Measurements from ENCODE around the gene DLX3.
A peak's percentile ranks its signal among the peaks of the same experiment; 100 is the strongest.

The DLX3 gene

DNA sequence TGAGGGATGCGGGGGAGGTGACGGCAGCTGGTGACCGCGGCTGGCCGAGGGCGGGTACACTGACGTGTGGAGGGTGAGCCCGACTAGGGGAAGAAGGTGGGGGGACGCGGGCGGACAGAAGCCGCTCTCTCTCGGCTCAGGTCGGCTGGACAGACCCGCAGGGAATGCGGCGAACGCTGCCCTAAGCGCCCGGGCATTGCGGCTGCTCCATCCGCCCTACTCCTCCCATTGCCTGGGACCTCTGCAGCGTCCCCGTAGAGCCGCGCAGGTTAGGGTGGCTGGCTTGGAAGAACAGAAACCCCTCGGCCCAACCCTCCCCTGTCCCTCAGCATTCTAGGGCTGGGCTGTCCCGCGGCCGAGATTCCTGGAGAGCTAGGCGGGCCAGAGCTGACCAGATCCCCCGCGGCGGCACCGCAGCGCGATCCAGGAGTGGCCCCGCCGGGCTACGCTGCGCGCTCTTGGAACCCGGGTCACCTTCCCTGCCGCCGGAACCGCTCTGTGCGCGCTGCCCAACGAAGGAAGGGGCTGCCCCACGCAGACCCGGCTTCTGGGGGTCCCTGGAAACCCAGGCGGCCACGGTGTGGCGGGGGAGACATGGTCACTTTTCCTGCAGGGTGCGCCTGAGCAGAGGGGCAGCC lies 23.1 kb downstream of the DLX3 start:
- DNase-seq = no peak

DNA sequence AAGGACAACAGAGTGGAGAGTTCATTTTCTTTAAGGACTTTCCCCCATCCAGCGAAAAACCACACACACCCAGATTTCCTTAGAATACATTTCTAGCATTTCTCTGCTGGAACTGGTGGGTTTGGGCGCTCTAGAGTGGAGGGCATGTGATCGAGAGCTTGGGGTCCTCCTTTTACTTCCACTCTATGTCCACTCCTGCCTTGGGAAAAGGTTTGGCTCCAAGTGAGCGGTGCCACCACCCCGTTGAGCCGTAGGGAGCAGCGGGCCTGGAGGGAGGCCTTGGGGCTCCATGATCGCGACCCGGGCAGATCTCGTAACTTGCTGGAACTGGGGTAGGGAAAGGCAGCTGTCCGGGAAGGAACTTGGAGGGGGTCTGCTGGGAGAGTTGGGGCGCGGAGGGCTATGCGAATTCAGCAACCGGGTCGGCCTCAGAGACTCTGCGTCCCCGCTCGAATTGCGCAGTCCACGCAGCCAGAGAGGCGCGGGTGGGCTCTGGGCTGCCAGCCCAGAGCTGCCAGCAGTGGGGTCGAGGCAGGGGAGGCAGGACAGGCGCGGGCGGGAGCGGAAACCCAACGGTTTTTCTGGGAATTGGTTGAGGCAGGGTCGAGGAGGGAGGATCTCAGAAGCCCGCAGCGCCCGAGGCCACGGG lies 23.7 kb downstream of the DLX3 start:
- DNase-seq = no peak

DNA sequence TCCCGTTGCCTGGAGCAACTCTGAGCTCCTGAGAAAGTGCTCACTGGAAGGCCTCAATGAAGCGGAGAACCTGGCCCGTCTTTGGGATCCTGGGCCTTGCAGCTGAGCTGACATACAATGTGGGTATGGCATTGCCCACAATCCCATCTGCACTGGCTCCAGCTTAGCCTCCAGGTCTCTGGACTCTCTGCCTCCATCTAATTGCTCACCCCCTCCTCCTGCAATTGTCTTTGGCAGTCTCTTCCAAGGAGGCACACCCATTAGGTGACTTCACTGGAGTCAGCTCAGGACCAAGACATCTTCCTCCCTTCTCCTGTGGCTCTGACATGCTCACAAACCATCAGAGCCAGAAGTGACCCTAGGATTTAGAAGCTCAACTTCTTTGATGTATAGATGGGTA lies 24.5 kb downstream of the DLX3 start:
- DNase-seq = no peak

DNA sequence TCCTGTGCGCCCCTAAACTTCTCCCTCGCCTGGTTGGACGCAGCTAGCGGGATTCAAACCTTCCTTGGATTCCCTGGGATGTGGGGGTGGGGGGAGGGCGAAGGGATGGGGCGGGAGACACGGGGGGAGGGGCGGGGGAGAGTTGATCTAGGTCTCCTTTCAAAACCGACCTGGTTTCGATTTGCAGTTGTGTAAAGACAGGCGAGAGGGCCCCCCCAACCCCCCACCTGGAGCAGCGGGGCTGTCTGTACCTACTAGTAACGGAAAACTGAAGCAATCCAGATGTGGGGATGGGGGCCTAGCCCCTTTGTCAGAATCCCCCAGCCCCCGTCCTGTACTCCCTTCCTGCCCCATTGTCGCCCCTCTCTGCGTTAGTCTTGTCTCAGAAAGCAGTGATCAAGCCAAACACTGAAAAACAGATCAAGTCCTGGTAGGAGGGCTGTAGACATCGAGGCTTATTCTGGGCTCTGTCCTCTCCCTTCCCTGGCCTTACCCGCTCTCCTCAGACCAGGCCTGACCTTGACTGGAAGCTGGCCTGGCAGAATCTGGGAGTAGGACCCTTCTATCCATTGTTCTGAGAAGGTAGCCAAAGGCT lies 25.1 kb downstream of the DLX3 start:
- no peak for DNase-seq

DNA sequence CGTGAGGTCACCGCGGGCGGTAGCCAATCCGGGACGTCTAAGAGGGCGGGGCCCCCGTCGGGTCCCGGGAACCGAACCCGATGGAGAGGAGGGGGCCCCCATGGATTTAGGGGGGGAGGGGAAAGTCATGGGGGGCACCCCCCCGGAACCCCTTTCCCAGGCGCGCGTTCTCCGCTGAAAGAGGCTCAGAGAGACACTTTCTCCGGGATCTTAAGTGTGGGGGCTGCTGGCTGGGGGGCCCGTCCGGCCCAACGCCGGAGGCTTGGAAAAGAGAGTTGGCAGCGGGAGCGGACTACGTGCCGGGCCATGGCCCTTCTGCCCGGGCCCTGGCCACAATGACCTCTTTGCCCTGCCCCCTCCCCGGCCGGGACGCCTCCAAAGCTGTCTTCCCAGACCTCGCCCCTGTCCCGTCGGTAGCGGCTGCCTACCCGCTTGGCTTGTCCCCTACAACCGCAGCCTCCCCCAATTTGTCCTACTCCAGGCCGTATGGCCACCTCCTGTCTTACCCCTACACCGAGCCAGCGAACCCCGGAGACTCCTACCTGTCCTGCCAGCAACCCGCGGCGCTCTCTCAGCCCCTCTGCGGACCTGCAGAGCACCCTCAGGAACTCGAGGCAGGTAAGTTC lies 25.8 kb downstream of the DLX3 start, which contains the start of gene DLX4:
Gene DLX4, plus strand, starts transcription at position 57 of the 626 bp plus-strand sequence. Its CDS starts 279 bp downstream, at position 336.
- no peak for DNase-seq

DNA sequence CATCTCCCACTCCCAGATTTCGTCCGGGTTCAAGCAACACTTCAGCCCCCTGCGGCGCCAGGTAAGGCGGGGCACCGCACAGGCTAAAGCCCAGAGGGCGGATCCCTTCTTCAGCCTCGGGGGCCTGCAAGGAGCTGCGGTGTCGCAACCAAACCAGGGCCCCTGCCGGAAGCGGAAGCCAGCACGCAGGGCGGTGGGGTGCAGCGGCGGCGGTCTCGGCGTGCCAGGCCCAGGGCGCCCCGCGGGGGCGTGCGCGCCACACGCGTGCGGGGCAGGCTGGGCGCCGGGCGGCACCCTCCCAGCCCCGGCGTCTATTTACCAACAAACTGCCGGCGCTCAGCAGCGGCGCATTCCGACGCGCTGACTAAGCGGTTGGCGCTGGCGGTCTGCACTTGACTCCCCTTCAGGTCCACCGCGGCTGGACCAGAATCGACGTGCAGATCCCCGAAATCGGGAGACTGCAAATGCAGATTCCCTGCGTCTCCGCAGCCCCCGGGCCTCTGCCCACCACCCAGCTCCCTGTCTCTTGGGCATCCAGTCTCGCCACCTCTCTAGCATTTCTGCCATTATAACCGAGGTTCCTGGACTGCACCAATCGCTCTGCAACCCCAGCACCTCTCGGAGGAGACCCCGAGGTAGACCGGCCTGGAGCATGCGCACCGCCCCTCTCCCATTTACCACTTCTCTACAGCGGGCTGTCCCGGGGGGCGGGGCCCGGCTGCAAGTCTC lies 26.5 kb downstream of the DLX3 start:
- peak; percentile 56 for DNase-seq

DNA sequence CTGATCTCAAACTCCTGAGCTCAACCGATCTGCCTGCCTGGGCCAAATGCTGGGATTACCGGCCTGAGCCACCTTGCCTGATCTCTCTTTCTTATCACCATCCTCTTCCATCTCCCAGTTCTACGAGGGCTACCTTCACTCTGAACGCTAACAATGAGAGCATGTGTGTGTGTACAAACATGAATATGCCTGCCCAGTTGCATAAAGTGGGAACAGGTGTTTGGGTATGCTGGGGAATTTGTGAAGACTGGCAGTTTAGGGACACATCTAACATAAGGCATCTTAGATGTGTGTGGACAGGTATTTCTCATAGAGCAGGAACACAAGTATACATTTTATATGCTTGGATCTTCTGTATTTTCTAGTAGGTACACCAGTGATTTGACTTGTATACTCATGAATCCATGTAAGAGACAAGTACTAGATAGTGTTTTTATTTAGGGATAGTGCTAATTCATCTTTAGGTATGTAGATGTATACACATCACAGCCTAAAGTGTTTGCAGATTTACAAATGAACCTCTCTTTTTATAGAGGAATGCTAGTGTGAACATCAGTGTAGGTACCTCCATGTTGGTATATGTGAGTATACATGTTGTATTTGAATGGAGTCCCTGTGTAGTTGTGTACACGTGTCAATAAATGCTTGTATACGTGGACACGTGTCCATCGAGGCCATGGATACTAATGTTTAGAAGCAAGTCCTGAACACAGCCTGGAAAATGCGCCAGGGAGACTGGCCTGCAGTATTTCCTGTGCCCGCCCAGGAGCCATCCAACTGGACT lies 27.2 kb downstream of the DLX3 start:
- DNase-seq = no peak

DNA sequence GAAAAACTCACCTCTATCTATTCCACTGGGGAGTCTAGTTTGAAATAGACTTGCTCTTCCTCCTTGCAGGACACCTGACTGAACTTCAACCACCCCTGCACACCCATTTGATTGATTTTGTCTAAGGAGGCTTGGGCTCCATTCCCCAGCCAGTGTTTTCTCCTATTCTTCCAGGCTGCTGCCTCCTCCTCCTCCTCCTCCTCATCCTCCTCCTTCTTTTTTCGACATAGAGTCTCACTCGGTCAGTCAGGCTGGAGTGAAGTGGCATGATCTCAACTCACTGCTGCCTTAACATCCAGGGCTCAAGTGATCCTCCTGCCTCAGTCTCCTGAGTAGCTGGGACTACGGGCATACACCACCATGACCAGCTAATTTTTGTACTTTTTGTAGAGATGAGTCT lies 27.8 kb downstream of the DLX3 start:
- no peak for DNase-seq

DNA sequence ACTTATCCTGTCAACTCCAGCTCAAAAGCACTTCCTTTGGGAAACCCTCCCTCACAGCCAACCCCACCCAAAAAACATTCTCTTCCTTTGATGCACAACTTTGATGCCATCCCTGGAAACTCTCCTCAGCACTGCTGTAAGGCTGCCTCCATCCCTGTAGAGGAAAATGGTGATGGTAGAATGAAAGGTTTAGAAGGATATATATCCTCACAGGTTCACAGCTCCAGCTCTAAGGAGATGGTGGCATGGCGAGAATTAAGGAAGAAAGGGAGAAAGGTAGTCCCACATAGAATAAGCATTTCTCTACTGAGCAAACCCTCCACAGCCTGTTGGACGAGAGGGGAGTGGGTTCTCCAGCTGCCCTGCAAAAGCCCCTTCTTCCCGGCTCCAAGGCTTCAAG lies 28.3 kb downstream of the DLX3 start:
- no peak for DNase-seq

DNA sequence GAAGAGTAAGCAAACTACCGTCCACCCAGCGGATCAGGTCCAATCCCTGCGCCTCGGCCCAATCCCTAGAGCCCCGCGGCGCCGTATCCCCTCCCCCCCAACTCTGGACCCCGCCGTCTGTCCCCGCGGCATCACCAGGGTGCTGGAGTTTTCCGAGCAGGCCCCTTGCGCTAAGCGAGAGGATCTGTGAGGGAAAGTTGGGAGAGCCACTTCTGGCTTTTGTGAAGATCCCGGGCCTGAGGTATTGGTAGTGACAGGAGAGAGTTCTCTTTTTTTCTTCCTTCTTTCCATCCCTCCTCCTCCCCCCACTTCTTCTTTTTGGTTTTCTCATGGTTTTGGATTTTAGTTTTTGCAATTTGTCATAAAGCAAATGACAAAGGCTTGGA lies 29.5 kb downstream of the DLX3 start:
- DNase-seq = no peak

DNA sequence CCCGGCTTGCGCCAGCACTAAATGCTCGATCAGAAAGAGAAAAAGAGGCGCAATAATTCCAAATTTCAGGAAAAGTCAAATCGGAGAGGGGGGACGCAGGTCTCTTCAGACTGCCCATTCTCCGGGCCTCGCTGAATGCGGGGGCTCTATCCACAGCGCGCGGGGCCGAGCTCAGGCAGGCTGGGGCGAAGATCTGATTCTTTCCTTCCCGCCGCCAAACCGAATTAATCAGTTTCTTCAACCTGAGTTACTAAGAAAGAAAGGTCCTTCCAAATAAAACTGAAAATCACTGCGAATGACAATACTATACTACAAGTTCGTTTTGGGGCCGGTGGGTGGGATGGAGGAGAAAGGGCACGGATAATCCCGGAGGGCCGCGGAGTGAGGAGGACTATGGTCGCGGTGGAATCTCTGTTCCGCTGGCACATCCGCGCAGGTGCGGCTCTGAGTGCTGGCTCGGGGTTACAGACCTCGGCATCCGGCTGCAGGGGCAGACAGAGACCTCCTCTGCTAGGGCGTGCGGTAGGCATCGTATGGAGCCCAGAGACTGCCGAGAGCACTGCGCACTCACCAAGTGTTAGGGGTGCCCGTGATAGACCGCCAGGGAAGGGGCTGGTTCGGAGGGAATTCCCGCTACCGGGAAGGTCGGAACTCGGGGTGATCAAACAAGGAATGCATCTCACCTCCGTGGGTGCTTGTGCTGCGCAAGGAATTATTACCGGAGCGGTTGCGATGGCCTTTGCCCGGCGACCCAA lies 30.1 kb downstream of the DLX3 start:
- no peak for DNase-seq

DNA sequence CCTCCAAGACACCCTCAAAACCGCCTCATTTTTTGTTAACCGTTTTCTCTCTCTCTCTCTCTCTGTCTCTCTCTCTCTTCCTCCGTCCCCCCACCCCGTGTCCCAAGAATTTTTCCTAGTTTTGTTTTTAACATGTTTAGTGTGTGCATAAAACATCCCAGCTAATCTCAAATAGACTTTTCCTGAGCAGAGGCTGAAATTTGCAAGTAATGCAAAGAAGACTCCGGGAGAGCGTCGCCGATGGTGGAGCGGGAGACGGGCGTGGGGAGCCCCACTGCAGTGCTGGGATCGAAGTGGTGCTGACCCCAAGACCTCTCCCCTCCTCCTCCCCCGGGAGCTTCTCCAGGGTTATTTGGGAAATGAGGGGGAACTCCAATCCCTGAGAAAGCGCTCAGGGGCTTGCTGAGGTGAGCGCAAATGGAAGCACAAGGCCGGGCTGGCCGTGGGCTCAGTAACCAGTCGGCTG lies 30.7 kb downstream of the DLX3 start:
- DNase-seq = no peak

DNA sequence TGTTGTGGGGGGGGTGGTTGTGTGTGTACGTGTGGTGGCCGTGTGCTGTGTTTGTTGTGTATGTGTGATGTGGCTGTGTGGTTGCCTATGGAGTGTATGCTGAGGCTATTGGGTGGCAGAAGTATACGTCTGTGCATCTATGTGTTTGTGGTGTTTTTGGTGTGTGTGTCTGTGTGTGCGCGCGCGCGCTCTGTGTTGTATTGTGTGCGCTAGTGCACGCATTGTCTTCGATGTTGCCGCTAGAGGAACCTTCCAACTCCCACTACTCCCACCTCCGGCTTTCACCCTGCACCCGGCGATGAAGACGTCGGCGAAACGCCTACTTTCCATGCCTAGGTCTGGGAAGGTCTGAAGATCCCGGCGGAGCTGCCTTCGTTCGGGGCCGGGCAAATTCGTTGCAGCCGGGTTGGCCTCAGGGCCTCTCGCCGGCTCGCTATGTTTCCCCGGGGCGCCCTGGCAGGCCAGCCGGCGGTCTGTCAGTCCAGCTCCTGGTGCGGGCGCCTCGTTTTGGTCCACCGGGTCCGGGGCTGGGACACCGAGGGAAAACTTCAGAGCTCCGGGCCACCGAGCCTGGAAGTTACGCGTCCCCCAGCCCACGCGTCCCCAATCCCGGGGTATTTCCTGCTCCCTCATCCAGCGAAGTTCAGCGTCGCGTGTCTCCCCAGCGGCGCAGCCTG lies 31.3 kb downstream of the DLX3 start:
- DNase-seq = no peak

DNA sequence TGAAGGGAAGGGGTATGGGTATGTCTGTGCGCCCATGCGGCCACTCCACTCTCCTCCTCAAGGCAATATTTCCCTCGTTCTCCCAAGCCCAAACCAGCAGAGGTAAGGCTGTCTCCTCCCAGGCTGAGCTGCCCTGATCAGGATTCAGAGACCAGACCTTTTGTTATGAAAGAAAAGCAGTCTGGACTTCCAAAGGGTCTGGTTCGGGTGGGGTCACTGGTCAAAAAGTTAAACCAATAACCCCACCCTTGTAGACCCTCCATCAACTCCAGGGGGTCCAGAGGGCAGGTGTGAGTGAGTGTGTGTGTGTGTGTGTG lies 31.8 kb downstream of the DLX3 start:
- no peak for DNase-seq

DNA sequence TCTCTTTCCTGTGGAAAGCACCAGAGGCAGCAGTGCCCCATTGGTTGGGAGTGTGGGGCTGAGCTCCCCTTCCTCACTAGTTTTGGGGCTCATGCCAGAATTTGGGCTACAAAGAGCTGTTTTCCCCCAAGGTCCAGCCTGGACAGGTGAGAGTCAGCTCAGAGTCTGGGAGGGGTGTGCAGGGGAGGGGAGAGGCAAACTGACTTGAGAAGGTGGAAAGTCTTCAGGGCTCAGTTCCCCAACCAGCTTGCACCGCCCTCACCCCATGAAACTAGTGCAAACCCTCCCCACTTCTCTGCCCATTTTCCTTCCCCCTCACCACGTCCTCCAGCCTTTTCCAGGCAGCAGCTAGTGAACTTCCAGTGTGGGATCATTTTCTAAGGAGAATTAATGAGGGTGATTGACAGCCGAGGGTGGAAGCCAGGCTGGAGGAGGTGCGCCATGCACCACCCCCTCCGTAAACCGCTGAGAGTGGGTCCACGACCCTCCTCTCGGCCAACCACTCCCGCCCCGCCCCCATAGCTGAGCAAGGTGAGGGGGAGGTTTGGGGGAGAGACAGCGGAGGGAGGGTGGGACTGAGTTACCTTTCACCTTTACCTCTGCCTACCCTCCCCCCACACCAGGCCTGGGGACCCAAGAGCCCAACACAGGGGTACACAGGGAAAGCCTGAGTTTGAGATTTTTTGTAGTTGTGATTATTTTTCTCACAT lies 32.3 kb downstream of the DLX3 start:
- DNase-seq = no peak

DNA sequence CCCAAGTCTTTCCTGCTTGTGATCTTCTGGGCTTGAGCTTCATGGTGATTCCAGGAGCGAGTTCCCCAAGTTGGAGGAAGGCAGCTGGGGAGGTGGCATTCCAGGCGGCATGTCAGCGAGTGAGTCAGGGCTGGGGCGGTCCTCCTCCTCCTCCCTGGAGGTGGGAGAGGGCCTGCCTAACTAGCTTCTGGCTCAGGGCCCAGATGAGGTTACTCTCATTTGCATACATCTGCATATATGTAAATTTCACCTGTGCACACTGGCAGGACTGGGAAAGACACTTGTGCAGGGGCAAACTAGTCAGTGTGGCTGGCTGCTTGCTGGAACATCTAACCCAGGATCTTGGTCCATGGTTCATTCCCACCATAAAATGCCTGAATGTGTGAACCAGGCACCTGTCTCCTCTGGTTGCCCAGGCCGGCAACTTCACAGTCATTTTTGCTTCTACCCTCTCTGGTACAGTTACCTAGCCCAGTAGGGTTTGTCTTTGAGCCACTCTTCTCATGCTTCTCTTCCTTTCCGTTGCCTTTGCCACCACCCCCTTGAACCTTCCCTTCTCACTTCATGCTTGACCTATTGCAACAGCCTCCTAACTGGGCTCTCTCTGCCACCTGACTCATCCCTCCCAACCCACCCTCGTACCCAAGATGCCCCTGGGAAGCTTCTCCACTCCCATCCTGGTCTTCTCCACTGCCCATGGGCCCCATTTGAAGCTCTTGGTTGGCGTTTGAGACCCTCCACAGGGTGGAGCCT lies 35.7 kb downstream of the DLX3 start:
- DNase-seq = no peak

DNA sequence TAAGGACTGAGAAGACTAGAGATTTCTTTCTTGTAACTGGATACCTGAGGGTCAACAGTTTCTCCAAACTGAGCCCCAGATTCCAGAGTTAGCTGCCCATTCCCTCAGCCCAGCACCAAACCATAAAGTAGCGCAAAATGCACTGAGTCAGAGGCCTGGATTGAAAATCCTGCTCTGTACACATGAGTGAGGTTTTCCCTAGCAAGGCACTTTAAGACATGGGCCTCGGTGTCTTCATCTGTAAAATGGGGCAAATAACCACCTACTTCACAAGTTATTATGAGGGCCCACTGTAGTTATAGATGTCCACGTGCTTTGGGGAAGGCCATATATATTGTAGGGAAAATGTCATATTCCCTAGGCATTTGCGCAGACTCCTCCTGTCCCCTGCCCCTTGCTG lies 36.3 kb downstream of the DLX3 start:
- no peak for DNase-seq

DNA sequence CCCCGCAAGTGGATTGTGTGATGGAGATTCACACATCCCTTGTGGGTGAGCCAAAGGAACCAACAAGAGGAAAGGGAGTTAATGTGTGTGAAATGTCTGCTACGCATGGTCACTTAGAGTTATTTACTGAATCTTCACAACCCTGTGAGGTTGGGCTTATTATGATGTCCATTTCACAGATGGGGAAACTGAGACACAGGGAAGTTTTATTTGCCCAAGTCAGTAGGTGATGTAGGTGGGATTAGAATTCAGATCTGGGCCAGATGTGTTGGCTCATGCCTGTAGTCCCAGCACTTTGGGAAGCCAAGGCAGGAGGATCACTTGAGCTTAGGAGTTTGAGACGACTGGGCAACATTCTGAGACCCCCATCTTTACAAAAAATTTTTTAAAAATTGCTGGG lies 37.7 kb downstream of the DLX3 start:
- DNase-seq = no peak

DNA sequence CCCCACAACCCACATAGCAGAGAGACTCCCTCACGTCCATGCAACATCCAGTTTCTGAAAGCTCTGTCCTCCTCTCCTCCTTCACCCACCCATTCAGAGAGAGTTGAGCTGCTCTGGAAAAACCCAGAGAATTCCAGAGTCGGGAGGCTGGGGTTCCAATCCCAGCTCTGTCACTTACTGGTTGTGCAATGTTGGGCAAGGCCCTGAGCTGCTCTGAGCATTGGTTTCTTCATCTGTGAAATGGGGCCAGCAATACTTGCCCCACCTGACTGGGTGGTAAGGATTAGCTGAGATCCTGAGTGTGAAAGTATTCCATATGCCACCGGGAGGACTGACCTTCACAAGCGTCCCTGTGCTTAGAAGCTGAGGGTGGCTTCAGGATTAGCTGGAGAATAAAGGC lies 38.2 kb downstream of the DLX3 start:
- DNase-seq = no peak

DNA sequence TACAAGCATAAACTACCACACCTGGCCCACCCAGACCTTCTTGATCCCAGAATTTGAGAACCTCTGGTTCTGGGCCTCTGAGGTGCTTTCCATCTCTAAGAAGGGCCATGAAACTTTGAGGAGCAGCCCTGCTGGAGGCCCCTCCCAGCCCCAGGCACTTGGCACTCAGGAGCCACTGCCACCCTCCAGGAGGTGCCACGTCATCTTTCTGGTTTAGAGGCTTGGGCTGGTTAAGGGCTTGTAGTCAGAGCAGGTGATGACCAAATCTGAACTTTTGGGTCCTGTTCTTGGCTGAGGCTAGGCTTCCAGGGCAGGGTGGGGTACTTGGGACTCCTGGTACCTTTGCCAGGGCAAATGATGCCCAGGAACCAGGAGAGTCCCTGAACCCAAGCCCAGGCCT lies 39.9 kb downstream of the DLX3 start:
- DNase-seq = no peak
